Neural cell (in vitro differentiated cells): ENCODE data around the gene ROBO3. TPM values are rescaled to one million over a fixed set of nuclear protein-coding genes. Genes with fewer than 3 reads are reported as not detected.
A peak's percentile ranks its signal among the peaks of the same experiment; 100 is the strongest.

Experiments
- H2AFZ ChIP-seq: fragments of 200-600, 300-800 bp; sonication (generic), shearing (Covaris generic); 2 replicates; pipeline ENCODE4 v1.6.0; 2014; ENCODE audit warnings: low read depth, mild to moderate bottlenecking, antibody characterized with exemption, low read length, moderate library complexity
- H3F3A ChIP-seq: fragments of 200-600 bp; shearing (Covaris generic); 2 replicates; pipeline ENCODE4 v1.6.1; 2016; ENCODE audit warnings: mild to moderate bottlenecking, moderate library complexity, mixed read lengths, antibody characterized with exemption, low read length; ENCODE audit not compliant: insufficient read depth, poor library complexity, severe bottlenecking
- H3K27ac ChIP-seq: fragments of 200-600, 300-800 bp; sonication (generic), shearing (Covaris generic); 2 replicates; pipeline ENCODE4 v1.5.1; 2014; ENCODE audit warnings: mild to moderate bottlenecking, low read length, moderate library complexity
- H3K27me3 ChIP-seq: fragments of 300-800, 200-600 bp; sonication (generic), shearing (Covaris generic); 2 replicates; pipeline ENCODE4 v1.6.0; 2014; ENCODE audit warnings: mild to moderate bottlenecking, low read depth, low read length, moderate library complexity; ENCODE audit not compliant: insufficient read depth
- H3K36me3 ChIP-seq: fragments of 300-800, 200-600 bp; sonication (generic), shearing (Covaris generic); 2 replicates; pipeline ENCODE4 v1.5.1; 2014; ENCODE audit warnings: mild to moderate bottlenecking, antibody characterized with exemption, low read length, moderate library complexity; ENCODE audit not compliant: insufficient read depth
- H3K4me2 ChIP-seq: fragments of 300-800, 200-600 bp; sonication (generic), shearing (Covaris generic); 2 replicates; pipeline ENCODE4 v1.6.0; 2014; ENCODE audit warnings: mild to moderate bottlenecking, low read length
- H3K4me3 ChIP-seq: fragments of 300-800, 200-600 bp; sonication (generic), shearing (Covaris generic); 2 replicates; pipeline ENCODE4 v1.5.1; 2014; ENCODE audit warnings: mild to moderate bottlenecking, low read length, moderate library complexity
- H3K79me2 ChIP-seq: fragments of 200-600 bp; shearing (Covaris generic); replicated peaks from 2 replicates; pipeline ENCODE4 v1.6.0; 2014; ENCODE audit warnings: mild to moderate bottlenecking, low read length, moderate library complexity; ENCODE audit not compliant: insufficient read depth
- H3K9ac ChIP-seq: fragments of 300-800, 200-600 bp; sonication (generic), shearing (Covaris generic); 2 replicates; pipeline ENCODE4 v1.6.1; 2016; ENCODE audit warnings: mild to moderate bottlenecking, low read length, mixed read lengths
- H3K9me2 ChIP-seq: fragments of 200-600 bp; shearing (Covaris generic); 2 replicates; pipeline ENCODE4 v1.6.1; 2016; ENCODE audit warnings: mild to moderate bottlenecking, low read length, mixed read lengths; ENCODE audit not compliant: insufficient read depth
- H3K9me3 ChIP-seq: fragments of 200-600, 300-800 bp; sonication (generic), shearing (Covaris generic); 2 replicates; pipeline ENCODE4 v1.6.1; 2016; ENCODE audit warnings: mild to moderate bottlenecking, mixed run types, low read length, moderate library complexity, mixed read lengths
- H4K20me1 ChIP-seq: fragments of 200-600 bp; shearing (Covaris generic); 2 replicates; pipeline ENCODE4 v1.6.1; 2016; ENCODE audit warnings: mild to moderate bottlenecking, mixed run types; ENCODE audit not compliant: insufficient read depth
- CTCF ChIP-seq: fragments of 450-650 bp; IDR thresholded peaks from 2 replicates; pipeline ENCODE4 v1.5.1; 2014; ENCODE audit warnings: antibody characterized with exemption, mild to moderate bottlenecking, moderate library complexity; ENCODE audit not compliant: poor library complexity, severe bottlenecking
- EP300 ChIP-seq: fragments of 450-650 bp; conservative IDR thresholded peaks from 2 replicates; pipeline ENCODE4 v1.6.1; 2014; ENCODE audit warnings: antibody characterized with exemption, mild to moderate bottlenecking, moderate library complexity; ENCODE audit not compliant: poor library complexity, severe bottlenecking
- EZH2 ChIP-seq: fragments of 200-600, 300-800 bp; shearing (Covaris generic), sonication (generic); IDR thresholded peaks from 2 replicates; pipeline ENCODE4 v1.6.1; 2014; ENCODE audit warnings: antibody characterized with exemption, low read length, borderline replicate concordance, mild to moderate bottlenecking; ENCODE audit not compliant: insufficient read depth, poor library complexity, severe bottlenecking
- MXI1 ChIP-seq: fragments of 450-650 bp; conservative IDR thresholded peaks from 2 replicates; pipeline ENCODE4 v1.6.1; 2014; ENCODE audit warnings: antibody characterized with exemption, mild to moderate bottlenecking; ENCODE audit not compliant: poor library complexity, severe bottlenecking
- POLR2AphosphoS5 ChIP-seq: IDR thresholded peaks from 2 replicates; pipeline ENCODE4 v1.6.1; 2012
- RAD21 ChIP-seq: fragments of 450-650 bp; conservative IDR thresholded peaks from 2 replicates; pipeline ENCODE4 v1.6.1; 2014; ENCODE audit warnings: antibody characterized with exemption, mild to moderate bottlenecking, moderate library complexity
- REST ChIP-seq: IDR thresholded peaks from 2 replicates; pipeline ENCODE4 v1.6.1; 2012; ENCODE audit warnings: borderline replicate concordance
- SMC3 ChIP-seq: fragments of 450-650 bp; conservative IDR thresholded peaks from 2 replicates; pipeline ENCODE4 v1.6.1; 2014; ENCODE audit warnings: antibody characterized with exemption, mild to moderate bottlenecking, moderate library complexity; ENCODE audit not compliant: poor library complexity
- TAF1 ChIP-seq: IDR thresholded peaks from 2 replicates; pipeline ENCODE4 v1.6.1; 2012; ENCODE audit warnings: low read depth
- polyA plus RNA-seq: library from polyadenylated mRNA; depleted of rRNA; stranded (reverse); fragments of >200 nt; gene quantifications from 2 replicates; pipeline ENCODE4 v1.2.3, GENCODE V29; 2014

Gene ROBO3
- polyA plus RNA-seq, 1 donor from 2014 or later: 12.8 TPM

GRCh38 chr11:124864176-124864891 is 898 bp upstream of the ROBO3 start:
- H3K79me2 ChIP-seq: no peaks in the 10 kb centered on the region
- no peak overlapping the region for H3K9ac ChIP-seq
- peaks cover 78% of the 10 kb centered on the region for H3K27me3 ChIP-seq
- no peak for TF ChIP-seq REST
- TF ChIP-seq RAD21: no peak
- no peak for TF ChIP-seq EZH2
- no peak for TF ChIP-seq CTCF
- no peak for TF ChIP-seq MXI1
- no peak for TF ChIP-seq POLR2AphosphoS5
- TF ChIP-seq TAF1: no peak
- TF ChIP-seq SMC3: no peak
- TF ChIP-seq EP300: no peak
- H3K27ac ChIP-seq: no peak overlapping the region
- H3F3A ChIP-seq: no peaks in the 10 kb centered on the region
- H3K4me3 ChIP-seq: no peak overlapping the region
- no peaks in the 10 kb centered on the region for H4K20me1 ChIP-seq
- no peak overlapping the region for H3K4me2 ChIP-seq
- H3K9me2 ChIP-seq: no peaks in the 10 kb centered on the region
- H3K36me3 ChIP-seq: no peaks in the 10 kb centered on the region
- H2AFZ ChIP-seq: no peak overlapping the region
- no peaks in the 10 kb centered on the region for H3K9me3 ChIP-seq

GRCh38 chr11:124864892-124865180 is 396 bp upstream of the ROBO3 start:
- Histone ChIP-seq H3K4me2 (no peak overlapping the region), H3K9me2 (no peaks in the 10 kb centered on the region), H3K27ac (no peak overlapping the region), H3K36me3 (no peaks in the 10 kb centered on the region), H3K79me2 (no peaks in the 10 kb centered on the region), H3F3A (no peaks in the 10 kb centered on the region), H2AFZ (no peak overlapping the region), H3K9ac (no peak overlapping the region), H3K9me3 (no peaks in the 10 kb centered on the region), H3K4me3 (peak overlapping the region; percentile 64), H4K20me1 (no peaks in the 10 kb centered on the region), H3K27me3 (peaks cover 83% of the 10 kb centered on the region)
- no peak for TF ChIP-seq POLR2AphosphoS5
- no peak for TF ChIP-seq RAD21
- TF ChIP-seq CTCF: no peak
- TF ChIP-seq MXI1: no peak
- no peak for TF ChIP-seq TAF1
- no peak for TF ChIP-seq SMC3
- no peak for TF ChIP-seq REST
- no peak for TF ChIP-seq EP300
- no peak for TF ChIP-seq EZH2
